GM12878 (cell line): ENCODE measurements around the gene HOXC5.

Source experiments
- E4F1 ChIP-seq: fragments of 450-650 bp; IDR thresholded peaks from 2 replicates; pipeline ENCODE4 v1.6.1; 2018; ENCODE audit warnings: borderline replicate concordance, mild to moderate bottlenecking; ENCODE audit not compliant: partially characterized antibody
- EZH2 ChIP-seq: IDR thresholded peaks from 2 replicates; pipeline ENCODE4 v1.6.1; 2012; ENCODE audit warnings: low read depth, mild to moderate bottlenecking, control low read depth, inconsistent platforms, low read length, borderline replicate concordance; ENCODE audit not compliant: control insufficient read depth
- POLR2AphosphoS5 ChIP-seq: IDR thresholded peaks from 2 replicates; pipeline ENCODE4 v1.6.1; 2011; ENCODE audit warnings: mild to moderate bottlenecking, low read length, inconsistent platforms

GRCh38 chr12:53987787-53988230 is 45.0 kb upstream of the HOXC5 start:
- TF ChIP-seq POLR2AphosphoS5, result no peak
- TF ChIP-seq E4F1, result no peak
- TF ChIP-seq EZH2, result no peak
